ENCODE measurements around the gene SLC45A2. TPM values are rescaled to one million over a fixed set of nuclear protein-coding genes. Genes with fewer than 3 reads are reported as not detected.
"Not testable (repeated sequence)": the region's sequence is repeated elsewhere in the genome, so short reads cannot be mapped to it uniquely, and the experiment has no call there.

SLC45A2 gene, protein sequence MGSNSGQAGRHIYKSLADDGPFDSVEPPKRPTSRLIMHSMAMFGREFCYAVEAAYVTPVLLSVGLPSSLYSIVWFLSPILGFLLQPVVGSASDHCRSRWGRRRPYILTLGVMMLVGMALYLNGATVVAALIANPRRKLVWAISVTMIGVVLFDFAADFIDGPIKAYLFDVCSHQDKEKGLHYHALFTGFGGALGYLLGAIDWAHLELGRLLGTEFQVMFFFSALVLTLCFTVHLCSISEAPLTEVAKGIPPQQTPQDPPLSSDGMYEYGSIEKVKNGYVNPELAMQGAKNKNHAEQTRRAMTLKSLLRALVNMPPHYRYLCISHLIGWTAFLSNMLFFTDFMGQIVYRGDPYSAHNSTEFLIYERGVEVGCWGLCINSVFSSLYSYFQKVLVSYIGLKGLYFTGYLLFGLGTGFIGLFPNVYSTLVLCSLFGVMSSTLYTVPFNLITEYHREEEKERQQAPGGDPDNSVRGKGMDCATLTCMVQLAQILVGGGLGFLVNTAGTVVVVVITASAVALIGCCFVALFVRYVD
- total RNA-seq (ENCODE audit: low replicate concordance) = 0.06 TPM in 1 of 2 replicates, not detected in the other

DNA sequence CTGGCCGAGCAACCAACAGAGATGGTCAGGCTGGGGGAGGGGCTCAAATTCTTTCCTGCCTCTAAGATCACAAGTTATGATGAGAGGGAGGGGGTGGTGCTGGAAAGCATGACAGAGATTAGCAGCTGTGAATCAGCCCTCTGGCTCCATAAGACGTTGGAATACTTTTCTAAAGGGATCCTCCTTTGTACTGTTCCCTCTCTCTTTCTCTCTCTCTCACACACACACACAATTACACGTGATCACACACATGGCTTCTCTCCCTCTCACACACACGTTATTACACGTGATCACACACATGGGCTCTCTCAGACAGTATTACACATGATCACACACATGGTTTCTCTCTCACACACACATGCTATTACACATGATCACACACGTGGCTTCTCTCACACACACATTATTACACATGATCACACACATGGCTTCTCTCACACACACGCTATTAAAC is at the start of gene SLC45A2:
TSS of gene SLC45A2 (minus strand) at position 23 of the 454 bp plus-strand sequence. CDS start 110 bp downstream, outside the sequence.
- DNase-seq (ENCODE audit: low spot score) = no peak
- no peaks in the 10 kb centered on the region for H3K4me1 Mint-ChIP-seq

DNA sequence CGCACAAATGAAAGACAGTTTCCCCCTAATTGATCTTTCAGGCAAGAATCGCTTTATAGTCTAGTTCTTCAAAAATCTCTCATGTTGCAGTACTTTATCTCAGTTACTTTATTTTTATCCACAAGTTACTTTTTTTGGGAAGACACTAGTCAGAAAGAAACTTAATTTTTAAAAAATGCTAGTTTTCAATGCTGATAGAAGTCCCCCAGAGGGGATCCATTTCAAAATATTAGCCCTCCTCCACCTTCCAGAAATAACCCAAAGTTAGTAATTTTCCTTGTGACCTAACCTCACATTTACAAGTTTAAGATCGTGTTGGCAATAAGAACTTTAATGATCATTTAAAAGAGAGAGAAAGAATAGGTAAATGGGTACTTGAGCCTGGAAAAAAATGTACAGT is 47.5 kb upstream of the SLC45A2 start:
- H3K9me3 Mint-ChIP-seq = no peaks in the 10 kb centered on the region
- peaks cover 4% of the 10 kb centered on the region for H3K4me1 Mint-ChIP-seq
- no peaks in the 10 kb centered on the region for H3K27me3 ChIP-seq
- peaks cover 2% of the 10 kb centered on the region for H3K36me3 Mint-ChIP-seq
- H3K4me3 ChIP-seq = no peak overlapping the region
- H3K4me2 ChIP-seq = no peak overlapping the region
- no peak for TF ChIP-seq EZH2 (IDR thresholded peaks at IDR 0.05)
- TF ChIP-seq EZH2phosphoT487 (IDR thresholded peaks at IDR 0.05) = no peak
- TF ChIP-seq, protein P1, sequence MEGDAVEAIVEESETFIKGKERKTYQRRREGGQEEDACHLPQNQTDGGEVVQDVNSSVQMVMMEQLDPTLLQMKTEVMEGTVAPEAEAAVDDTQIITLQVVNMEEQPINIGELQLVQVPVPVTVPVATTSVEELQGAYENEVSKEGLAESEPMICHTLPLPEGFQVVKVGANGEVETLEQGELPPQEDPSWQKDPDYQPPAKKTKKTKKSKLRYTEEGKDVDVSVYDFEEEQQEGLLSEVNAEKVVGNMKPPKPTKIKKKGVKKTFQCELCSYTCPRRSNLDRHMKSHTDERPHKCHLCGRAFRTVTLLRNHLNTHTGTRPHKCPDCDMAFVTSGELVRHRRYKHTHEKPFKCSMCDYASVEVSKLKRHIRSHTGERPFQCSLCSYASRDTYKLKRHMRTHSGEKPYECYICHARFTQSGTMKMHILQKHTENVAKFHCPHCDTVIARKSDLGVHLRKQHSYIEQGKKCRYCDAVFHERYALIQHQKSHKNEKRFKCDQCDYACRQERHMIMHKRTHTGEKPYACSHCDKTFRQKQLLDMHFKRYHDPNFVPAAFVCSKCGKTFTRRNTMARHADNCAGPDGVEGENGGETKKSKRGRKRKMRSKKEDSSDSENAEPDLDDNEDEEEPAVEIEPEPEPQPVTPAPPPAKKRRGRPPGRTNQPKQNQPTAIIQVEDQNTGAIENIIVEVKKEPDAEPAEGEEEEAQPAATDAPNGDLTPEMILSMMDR (IDR thresholded peaks at IDR 0.05) = no peak
- H3K4me3 Mint-ChIP-seq = no peak overlapping the region
- H3K79me2 ChIP-seq (ENCODE audit: low read depth) = no peaks in the 10 kb centered on the region
- no peaks in the 10 kb centered on the region for H3K36me3 ChIP-seq
- H3K27ac ChIP-seq = no peak overlapping the region
- no peaks in the 10 kb centered on the region for H3K27me3 Mint-ChIP-seq (ENCODE audit: insufficient read depth, low read depth)
- H2AFZ ChIP-seq (replicated peaks) = no peak overlapping the region
- H3K4me1 ChIP-seq = no peaks in the 10 kb centered on the region
- no peak for DNase-seq (ENCODE audit: low spot score)
- H3K27ac Mint-ChIP-seq = no peak overlapping the region
- H3F3A ChIP-seq (ENCODE audit: low read depth) = no peaks in the 10 kb centered on the region
- no peaks in the 10 kb centered on the region for H3K9me3 ChIP-seq (ENCODE audit: low read depth)
- H3K9ac ChIP-seq = no peak overlapping the region
- no peaks in the 10 kb centered on the region for H4K20me1 ChIP-seq (ENCODE audit: low read depth)

More for the DNA sequence above, at the start of gene SLC45A2:
- Histone ChIP-seq H3K4me1 (no peaks in the 10 kb centered on the region), H4K20me1 (ENCODE audit: low read depth) (no peaks in the 10 kb centered on the region), H3K4me3 (no peak within 1 kb of the TSS), H3K9ac (no peak within 1 kb of the TSS), H3K9me3 (ENCODE audit: low read depth) (no peaks in the 10 kb centered on the region), H3K27ac (no peak within 1 kb of the TSS), H3K36me3 (no peaks in the 10 kb centered on the region), H3K79me2 (ENCODE audit: low read depth) (no peaks in the 10 kb centered on the region), H2AFZ (replicated peaks) (no peak within 1 kb of the TSS), H3F3A (ENCODE audit: low read depth) (peaks cover 19% of the 10 kb centered on the region), H3K27me3 (no peaks in the 10 kb centered on the region), H3K4me2 (no peak within 1 kb of the TSS)
- Mint-ChIP-seq H3K27me3 (ENCODE audit: insufficient read depth, low read depth) (no peaks in the 10 kb centered on the region), H3K9me3 (no peaks in the 10 kb centered on the region), H3K4me3 (no peak within 1 kb of the TSS), H3K36me3 (peaks cover 15% of the 10 kb centered on the region), H3K27ac (no peak within 1 kb of the TSS)
- TF ChIP-seq, protein P1 (IDR thresholded peaks at IDR 0.05) = no peak
- TF ChIP-seq EZH2 (IDR thresholded peaks at IDR 0.05) = no peak
- no peak for TF ChIP-seq EZH2phosphoT487 (IDR thresholded peaks at IDR 0.05)

DNA sequence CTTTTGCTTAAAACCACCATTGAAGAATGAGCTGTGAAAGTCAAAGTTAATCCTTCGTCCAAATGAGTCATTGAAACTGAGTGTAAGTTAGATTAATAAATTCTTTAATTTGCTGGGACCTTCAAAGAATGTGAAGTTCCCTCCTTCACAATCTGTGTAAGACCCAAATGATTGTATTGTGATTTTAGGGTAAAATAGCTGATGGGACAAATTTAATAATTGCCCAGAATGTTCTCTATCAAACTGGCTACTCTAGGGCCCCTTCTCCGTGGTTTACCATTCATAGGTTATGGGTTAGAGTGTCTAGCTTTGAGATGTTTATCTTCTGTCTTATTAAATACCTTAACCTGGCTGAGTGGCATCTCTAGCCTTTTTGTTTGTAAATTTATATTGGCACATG is 46.6 kb upstream of the SLC45A2 start:
- H3K9me3 ChIP-seq (ENCODE audit: low read depth) = no peaks in the 10 kb centered on the region
- Mint-ChIP-seq H3K27me3 (ENCODE audit: insufficient read depth, low read depth) (no peaks in the 10 kb centered on the region), H3K9me3 (no peaks in the 10 kb centered on the region), H3K27ac (no peak overlapping the region), H3K36me3 (peaks cover 3% of the 10 kb centered on the region), H3K4me1 (peaks cover 4% of the 10 kb centered on the region), H3K4me3 (no peak overlapping the region)
- H3K79me2 ChIP-seq (ENCODE audit: low read depth) = no peaks in the 10 kb centered on the region
- H3F3A ChIP-seq (ENCODE audit: low read depth) = no peaks in the 10 kb centered on the region
- H3K27me3 ChIP-seq = no peaks in the 10 kb centered on the region
- H2AFZ ChIP-seq (replicated peaks) = no peak overlapping the region
- H3K4me1 ChIP-seq = no peaks in the 10 kb centered on the region
- DNase-seq (ENCODE audit: low spot score) = no peak
- H3K4me2 ChIP-seq = no peak overlapping the region
- no peak overlapping the region for H3K27ac ChIP-seq
- H3K4me3 ChIP-seq = no peak overlapping the region
- TF ChIP-seq EZH2phosphoT487 (IDR thresholded peaks at IDR 0.05) (no peak), EZH2 (IDR thresholded peaks at IDR 0.05) (no peak)
- TF ChIP-seq, protein P1 (IDR thresholded peaks at IDR 0.05) = no peak
- no peaks in the 10 kb centered on the region for H3K36me3 ChIP-seq
- H4K20me1 ChIP-seq (ENCODE audit: low read depth) = no peaks in the 10 kb centered on the region
- H3K9ac ChIP-seq = no peak overlapping the region

DNA sequence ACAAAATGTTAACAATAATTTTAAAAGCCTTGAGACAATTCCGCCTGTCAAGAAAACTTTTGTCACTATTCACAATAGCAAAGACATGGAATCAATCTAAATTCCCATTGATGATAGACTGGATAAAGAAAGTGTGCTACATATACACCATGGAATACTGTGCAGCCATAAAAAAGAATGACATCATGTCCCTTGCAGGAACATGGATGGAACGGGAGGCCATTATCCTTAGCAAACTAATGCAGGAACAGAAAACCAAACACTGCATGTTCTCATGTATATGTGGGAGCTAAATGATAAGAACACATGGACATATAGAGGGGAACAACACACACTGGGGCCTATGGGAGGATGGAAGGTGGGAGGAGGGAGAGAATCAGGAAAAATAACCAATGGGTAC is 46.1 kb upstream of the SLC45A2 start:
- H3K4me1 Mint-ChIP-seq; H3K36me3 ChIP-seq; H3K79me2 ChIP-seq (ENCODE audit: low read depth); H3K27ac Mint-ChIP-seq; H3K4me3 Mint-ChIP-seq; H3K4me1 ChIP-seq; H3K36me3 Mint-ChIP-seq; H3K27me3 ChIP-seq; H3K27ac ChIP-seq; H3K9ac ChIP-seq; H3K27me3 Mint-ChIP-seq (ENCODE audit: insufficient read depth, low read depth); H3K4me2 ChIP-seq; H3K4me3 ChIP-seq; H3F3A ChIP-seq (ENCODE audit: low read depth); H4K20me1 ChIP-seq (ENCODE audit: low read depth); H3K9me3 Mint-ChIP-seq; H3K9me3 ChIP-seq (ENCODE audit: low read depth); DNase-seq (ENCODE audit: low spot score); H2AFZ ChIP-seq (replicated peaks): not testable (repeated sequence)
